ENCODE measurements around the gene PPP2R5C. TPM values are rescaled to one million over a fixed set of nuclear protein-coding genes. Genes with fewer than 3 reads are reported as not detected.

PPP2R5C gene
- total RNA-seq, 1 experiment from 2014 or later, result 93.0 TPM

GRCh38 chr14:101839661-101840060, 78.2 kb downstream of the PPP2R5C start:
- no peaks in the 10 kb centered on the region for H3K9me3 ChIP-seq (ENCODE audit: control insufficient read depth, low read depth, low read length)
- H4K5ac ChIP-seq (ENCODE audit: insufficient read length, low read depth, low read length), result no peak overlapping the region
- DNase-seq, result no peak
- no peak overlapping the region for H2BK5ac ChIP-seq (ENCODE audit: insufficient read length, low read length)
- no peaks in the 10 kb centered on the region for H3K27me3 ChIP-seq (ENCODE audit: insufficient read depth, low read length)
- H2BK20ac ChIP-seq (ENCODE audit: low read depth, low read length, poor library complexity, severe bottlenecking), result no peak overlapping the region
- Mint-ChIP-seq H3K27ac (peak overlapping the region in 1 of 3 experiments; percentile 95; a peak in 2 of 7 replicates), H3K4me3 (no peak overlapping the region), H3K4me1 (peaks cover 15 to 16% of the 10 kb centered on the region in 2 experiments), H3K36me3 (ENCODE audit: insufficient read depth in 1 of 3, low read depth in 3 of 3) (peaks cover 0 to 3% (median 0%) of the 10 kb centered on the region in 3 experiments; a peak in 1 of 7 replicates), H3K27me3 (ENCODE audit: low read depth) (no peaks in the 10 kb centered on the region), H3K9me3 (no peaks in the 10 kb centered on the region)
- TF ChIP-seq CTCF (conservative IDR thresholded peaks at IDR 0.05), result no peak
- H3K27ac ChIP-seq (ENCODE audit: insufficient read length, low read depth, low read length), result no peak overlapping the region
- H2AFZ ChIP-seq (ENCODE audit: low read length), result no peak overlapping the region
- no peak overlapping the region for H4K91ac ChIP-seq (ENCODE audit: insufficient read length, low read depth, low read length)
- H4K20me1 ChIP-seq (ENCODE audit: control insufficient read depth, insufficient read depth, insufficient read length), result no peaks in the 10 kb centered on the region
- H3K9ac ChIP-seq (ENCODE audit: extremely low read depth, insufficient read length, low read length), result no peak overlapping the region
- no peak overlapping the region for H2AK5ac ChIP-seq (ENCODE audit: insufficient read length, low read length)
- H3K4me1 ChIP-seq (ENCODE audit: insufficient read depth, low read length), result peaks cover 2% of the 10 kb centered on the region; the same call in 1 of the 2 replicates
- no peaks in the 10 kb centered on the region for H3K79me1 ChIP-seq (ENCODE audit: insufficient read depth, low read depth, low read length, poor library complexity, severe bottlenecking)
- H3K79me2 ChIP-seq (ENCODE audit: insufficient read depth, low read length), result no peaks in the 10 kb centered on the region
- no peak overlapping the region for H3K14ac ChIP-seq (ENCODE audit: insufficient read depth, low read length)
- H2BK120ac ChIP-seq (ENCODE audit: low read depth, low read length, poor library complexity, severe bottlenecking), result no peak overlapping the region
- WGBS (ENCODE audit: extremely low coverage, insufficient read length, low lambda C conversion rate), result no CpG with 5 or more reads among the region's 6 CpGs
- no peak overlapping the region for H2BK12ac ChIP-seq (ENCODE audit: insufficient read length, low read depth, low read length)
- H3K23ac ChIP-seq (ENCODE audit: insufficient read length, low read depth, low read length), result no peak overlapping the region
- no peak overlapping the region for H4K8ac ChIP-seq (replicated peaks; ENCODE audit: insufficient read length, low read depth, low read length)
- H3T11ph ChIP-seq (ENCODE audit: low read length), result no peak overlapping the region
- H3K4me2 ChIP-seq (ENCODE audit: insufficient read depth, insufficient read length, low read length), result no peak overlapping the region
- H2BK15ac ChIP-seq (ENCODE audit: low read depth, low read length), result no peak overlapping the region
- H3K4ac ChIP-seq (ENCODE audit: low read depth, low read length), result no peak overlapping the region
- no peak overlapping the region for H3K18ac ChIP-seq (ENCODE audit: insufficient read length, low read depth, low read length)
- H3K23me2 ChIP-seq (ENCODE audit: insufficient read length, low read depth, low read length, poor library complexity, severe bottlenecking), result no peaks in the 10 kb centered on the region
- H3K56ac ChIP-seq (ENCODE audit: insufficient read length, low read depth, low read length), result no peak overlapping the region
